IMR-90 (cell line): ENCODE measurements around the gene LRRC8B. TPM values are rescaled to one million over a fixed set of nuclear protein-coding genes. Genes with fewer than 3 reads are reported as not detected.

Experiments used
- ATAC-seq: fragments of 200-7000 bp; cut with Tn5 transposase; 2 replicates; pipeline ENCODE4 v1.9.1; 2020; ENCODE audit warnings: low read depth, mild to moderate bottlenecking, moderate library complexity
- BruUV-seq: library from RNA; stranded (reverse); fragments of 400-500 nt; replicated peaks from 2 replicates; lab custom pipeline; 2021; lab: Mats Ljungman, UMichigan
- CTCF ChIA-PET: fragments of 300-600 bp; formaldehyde crosslinking; extraction: SDS; loops from one replicate; lab custom pipeline; 2021; ENCODE audit warnings: antibody characterized with exemption; lab: Yijun Ruan, JAX
- POLR2A ChIA-PET: fragments of 300-600 bp; sonication (Branson Sonifier 250); formaldehyde crosslinking; loops from one replicate; lab custom pipeline; 2022; ENCODE audit warnings: antibody characterized with exemption; ENCODE audit not compliant: unreplicated experiment; lab: Charles Lee
- DNase-seq: peaks from one replicate; pipeline ENCODE4 v3.0.0; 2013
- H2AFZ ChIP-seq: replicated peaks from 2 replicates; pipeline ENCODE3; 2013; ENCODE audit warnings: low read length, mild to moderate bottlenecking; ENCODE audit not compliant: poor library complexity
- H2AK5ac ChIP-seq: 2 replicates; pipeline ENCODE4 v1.6.1; 2013; ENCODE audit warnings: low read depth, low read length, inconsistent platforms
- H2AK9ac ChIP-seq: replicated peaks from 2 replicates; pipeline ENCODE3; 2013; ENCODE audit warnings: mild to moderate bottlenecking, low read depth, low read length, moderate library complexity; ENCODE audit not compliant: poor library complexity
- H2BK120ac ChIP-seq: 2 replicates; pipeline ENCODE4 v1.6.1; 2013; ENCODE audit warnings: low read depth, low read length, inconsistent platforms
- H2BK15ac ChIP-seq: 3 replicates; pipeline ENCODE4 v1.6.1; 2013; ENCODE audit warnings: low read depth, low read length, inconsistent platforms
- H2BK20ac ChIP-seq: 2 replicates; pipeline ENCODE4 v1.6.1; 2013; ENCODE audit warnings: low read depth, mild to moderate bottlenecking, inconsistent platforms, low read length, moderate library complexity
- H2BK5ac ChIP-seq: 2 replicates; pipeline ENCODE4 v1.6.1; 2013; ENCODE audit warnings: mild to moderate bottlenecking, low read depth, low read length, inconsistent platforms; ENCODE audit not compliant: poor library complexity, severe bottlenecking
- H3K14ac ChIP-seq: replicated peaks from 2 replicates; pipeline ENCODE4 v1.6.1; 2013; ENCODE audit warnings: low read depth, low read length, inconsistent platforms
- H3K18ac ChIP-seq: 2 replicates; pipeline ENCODE4 v1.6.1; 2013; ENCODE audit warnings: low read depth, low read length, control low read depth
- H3K23ac ChIP-seq: 2 replicates; pipeline ENCODE4 v1.6.1; 2013; ENCODE audit warnings: low read depth, low read length, inconsistent platforms
- H3K27ac ChIP-seq: 2 replicates; pipeline ENCODE4 v1.5.1; 2013; ENCODE audit warnings: mild to moderate bottlenecking, control low read depth, low read length; ENCODE audit not compliant: insufficient read depth
- H3K27me3 ChIP-seq: 2 replicates; pipeline ENCODE4 v1.6.1; 2013; ENCODE audit warnings: low read length; ENCODE audit not compliant: control insufficient read depth, insufficient read depth
- H3K36me3 ChIP-seq: 2 replicates; pipeline ENCODE4 v1.6.1; 2013; ENCODE audit warnings: low read length, mixed read lengths; ENCODE audit not compliant: control insufficient read depth, insufficient read depth
- H3K4ac ChIP-seq: 2 replicates; pipeline ENCODE4 v1.6.1; 2013; ENCODE audit warnings: low read depth, low read length, inconsistent platforms
- H3K4me1 ChIP-seq: 2 replicates; pipeline ENCODE4 v1.6.1; 2013; ENCODE audit warnings: low read length, mixed read lengths; ENCODE audit not compliant: control insufficient read depth, insufficient read depth
- H3K4me2 ChIP-seq: 2 replicates; pipeline ENCODE4 v1.6.1; 2013; ENCODE audit warnings: low read depth, mild to moderate bottlenecking, control low read depth, low read length, moderate library complexity
- H3K4me3 ChIP-seq: 2 replicates; pipeline ENCODE4 v1.5.1; 2013; ENCODE audit warnings: low read depth, mild to moderate bottlenecking, control low read depth, low read length, moderate library complexity; ENCODE audit not compliant: insufficient read depth
- H3K56ac ChIP-seq: 2 replicates; pipeline ENCODE4 v1.6.1; 2013; ENCODE audit warnings: low read length, inconsistent platforms; ENCODE audit not compliant: insufficient read depth; ENCODE audit errors: extremely low read depth
- H3K79me1 ChIP-seq, 2 experiments: 2 replicates each; pipeline ENCODE4 v1.6.1; 2013; ENCODE audit warnings: low read length in 2 of 2, inconsistent platforms in 1 of 2, low read depth in 1 of 2
- H3K9ac ChIP-seq: 2 replicates; pipeline ENCODE4 v1.6.1; 2013; ENCODE audit warnings: low read depth, low read length, control low read depth
- H3K9me1 ChIP-seq: 2 replicates; pipeline ENCODE4 v1.6.1; 2013; ENCODE audit warnings: low read length, inconsistent platforms; ENCODE audit not compliant: insufficient read depth
- H3K9me3 ChIP-seq: 2 replicates; pipeline ENCODE4 v1.6.1; 2013; ENCODE audit warnings: low read length; ENCODE audit not compliant: control insufficient read depth, insufficient read depth
- H4K20me1 ChIP-seq: 2 replicates; pipeline ENCODE4 v1.6.1; 2013; ENCODE audit warnings: low read length, inconsistent platforms; ENCODE audit not compliant: insufficient read depth
- H4K5ac ChIP-seq: 2 replicates; pipeline ENCODE4 v1.6.1; 2013; ENCODE audit warnings: mild to moderate bottlenecking, low read depth, low read length, control low read depth
- H4K8ac ChIP-seq, 2 experiments: 2 replicates each; pipeline ENCODE4 v1.6.1; 2013; ENCODE audit warnings: low read depth in 2 of 2, low read length in 2 of 2, control low read depth in 1 of 2, inconsistent platforms in 1 of 2
- H4K91ac ChIP-seq: 2 replicates; pipeline ENCODE4 v1.6.1; 2013; ENCODE audit warnings: low read depth, low read length, inconsistent platforms; ENCODE audit not compliant: insufficient read depth
- BHLHE40 ChIP-seq: fragments of 150-350 bp; IDR thresholded peaks from 2 replicates; pipeline ENCODE4 v1.6.1; 2016; ENCODE audit warnings: mild to moderate bottlenecking, low read depth, low read length
- CHD1 ChIP-seq: IDR thresholded peaks from 2 replicates; pipeline ENCODE4 v1.6.1; 2012; ENCODE audit warnings: low read depth, low read length, improper control_type of control experiment
- CTCF ChIP-seq: conservative IDR thresholded peaks from 2 replicates; pipeline ENCODE4 v1.5.1; 2012; ENCODE audit warnings: mild to moderate bottlenecking, low read depth, low read length, improper control_type of control experiment
- ELK1 ChIP-seq: fragments of 150-350 bp; IDR thresholded peaks from 2 replicates; pipeline ENCODE4 v1.6.1; 2016; ENCODE audit warnings: low read depth, mild to moderate bottlenecking, low read length, moderate library complexity, borderline replicate concordance
- FOS ChIP-seq: fragments of 150-350 bp; IDR thresholded peaks from 2 replicates; pipeline ENCODE4 v1.6.1; 2016; ENCODE audit warnings: low read depth, low read length
- MAFK ChIP-seq: IDR thresholded peaks from 2 replicates; pipeline ENCODE4 v1.6.1; 2012; ENCODE audit warnings: low read depth, low read length, improper control_type of control experiment
- MAZ ChIP-seq: IDR thresholded peaks from 2 replicates; pipeline ENCODE4 v1.6.1; 2012; ENCODE audit warnings: low read depth, mild to moderate bottlenecking, low read length, improper control_type of control experiment, moderate library complexity, borderline replicate concordance
- NFE2L2 ChIP-seq: fragments of 150-350 bp; IDR thresholded peaks from 2 replicates; pipeline ENCODE4 v1.6.1; 2016; ENCODE audit warnings: low read depth, mild to moderate bottlenecking, low read length
- POLR2A ChIP-seq: IDR thresholded peaks from 2 replicates; pipeline ENCODE4 v1.6.1; 2012; ENCODE audit warnings: mild to moderate bottlenecking, low read depth, low read length
- RCOR1 ChIP-seq: IDR thresholded peaks from 2 replicates; pipeline ENCODE4 v1.6.1; 2012; ENCODE audit warnings: mild to moderate bottlenecking, low read length, improper control_type of control experiment; ENCODE audit not compliant: insufficient replicate concordance
- RFX5 ChIP-seq: IDR thresholded peaks from 2 replicates; pipeline ENCODE4 v1.8.0; 2012; ENCODE audit warnings: low read depth, mild to moderate bottlenecking, low read length, moderate library complexity
- SMC3 ChIP-seq: fragments of 150-350 bp; IDR thresholded peaks from 2 replicates; pipeline ENCODE4 v1.6.1; 2016; ENCODE audit warnings: low read depth, mild to moderate bottlenecking, antibody characterized with exemption, low read length, moderate library complexity
- whole genome bisulfite sequencing, 2 experiments: methylation state at CpG; one replicate each; pipeline versions ENCODE4 v1.1.5 to v1.1.7; 2013; ENCODE audit warnings: missing lambda C conversion rate in 2 of 2; ENCODE audit not compliant: insufficient read length in 1 of 2; ENCODE audit errors: extremely low coverage in 2 of 2; 5-methylcytosine and 5-hydroxymethylcytosine counted together
- dilution Hi-C: fragments of 300-500 bp; cut with HindIII; formaldehyde crosslinking; loops from one replicate; pipeline ENCODE4 v1.14.3; 2018; ENCODE audit warnings: low sequenced_read_pairs; ENCODE audit not compliant: unreplicated experiment
- in situ Hi-C: fragments of 300-500 bp; cut with MboI; formaldehyde crosslinking; loops from 3 replicates; pipeline ENCODE4 v1.14.3; 2019; ENCODE audit warnings: low sequenced_read_pairs, inconsistent platforms, mixed read lengths
- intact Hi-C: fragments of 100-400 bp; cut with micrococcal nuclease; formaldehyde crosslinking; loops from 2 replicates; pipeline ENCODE4 v1.10.0; 2022
- polyA plus RNA-seq, 3 experiments: library from polyadenylated mRNA; depleted of rRNA; stranded (reverse); fragments of >200 nt; gene quantifications; 2 replicates each; pipeline ENCODE4 v1.2.3, GENCODE V29; 2012; ENCODE audit warnings: low replicate concordance in 1 of 3
- total RNA-seq: library from RNA; depleted of rRNA; stranded (reverse); fragments of >200 nt; gene quantifications from 2 replicates; pipeline ENCODE4 v1.2.3, GENCODE V29; 2012
- TF ChIP-seq, protein P1 (sequence below): fragments of 150-350 bp; IDR thresholded peaks from 2 replicates; pipeline ENCODE4 v1.6.1; 2017; ENCODE audit warnings: mild to moderate bottlenecking, antibody characterized with exemption, low read length, low read depth

Gene LRRC8B
- total and polyA plus RNA-seq, 2 of the 4 experiments (the other 2 are of a cell fraction), result 0.74 to 1.8 TPM

DNA sequence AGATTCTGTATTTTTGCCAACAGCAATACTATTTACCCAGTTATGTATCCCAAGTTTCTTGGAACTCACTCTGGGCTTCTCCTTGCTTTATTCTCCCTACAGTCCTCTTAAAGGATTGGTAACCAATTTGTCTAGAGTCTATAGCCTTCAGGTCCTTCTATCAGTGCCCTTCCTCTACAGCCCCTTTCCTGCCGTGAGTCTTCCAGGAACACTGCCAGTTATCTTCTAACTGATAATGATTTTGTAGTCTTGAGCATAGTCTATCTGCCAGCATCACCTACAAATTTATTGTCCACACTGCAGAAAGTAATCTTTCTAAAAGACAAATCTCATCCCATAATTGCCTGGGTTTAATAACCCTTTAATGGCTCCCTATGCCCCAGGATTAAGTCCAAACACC is 8.2 kb downstream of the LRRC8B start:
- no peak for TF ChIP-seq MAZ
- TF ChIP-seq SMC3, result no peak
- TF ChIP-seq FOS, result no peak
- TF ChIP-seq BHLHE40, result no peak
- TF ChIP-seq POLR2A, result no peak
- no peak for TF ChIP-seq CHD1
- TF ChIP-seq MAFK, result no peak
- TF ChIP-seq CTCF, result no peak
- TF ChIP-seq RCOR1, result no peak
- no peak for TF ChIP-seq RFX5
- no peak for TF ChIP-seq NFE2L2
- TF ChIP-seq ELK1, result no peak
- TF ChIP-seq, protein P1, sequence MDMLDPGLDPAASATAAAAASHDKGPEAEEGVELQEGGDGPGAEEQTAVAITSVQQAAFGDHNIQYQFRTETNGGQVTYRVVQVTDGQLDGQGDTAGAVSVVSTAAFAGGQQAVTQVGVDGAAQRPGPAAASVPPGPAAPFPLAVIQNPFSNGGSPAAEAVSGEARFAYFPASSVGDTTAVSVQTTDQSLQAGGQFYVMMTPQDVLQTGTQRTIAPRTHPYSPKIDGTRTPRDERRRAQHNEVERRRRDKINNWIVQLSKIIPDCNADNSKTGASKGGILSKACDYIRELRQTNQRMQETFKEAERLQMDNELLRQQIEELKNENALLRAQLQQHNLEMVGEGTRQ, result no peak
- POLR2A ChIA-PET, result no interaction called here
- CTCF ChIA-PET, result interaction anchor here (0.9 kb wide), 1 partner anchor 47 kb away, joined by 3 read pairs; no protein-coding TSS in a partner anchor
- Histone ChIP-seq H3K36me3 (no peaks in the 10 kb centered on the region), H2AK9ac (no peak overlapping the region), H3K27ac (no peak overlapping the region), H3K14ac (no peak overlapping the region), H4K20me1 (no peaks in the 10 kb centered on the region), H2BK120ac (no peak overlapping the region), H4K5ac (no peak overlapping the region), H3K27me3 (no peaks in the 10 kb centered on the region; the same call in none of the 2 replicates), H3K9me1 (no peaks in the 10 kb centered on the region), H3K79me1 (no peaks in the 10 kb centered on the region), H2BK20ac (no peak overlapping the region), H3K9ac (no peak overlapping the region), H3K4me2 (no peak overlapping the region), H2AK5ac (no peak overlapping the region), H3K4me3 (no peak overlapping the region), H2BK5ac (no peak overlapping the region), H3K4ac (no peak overlapping the region), H3K23ac (no peak overlapping the region), H2AFZ (no peak overlapping the region), H3K18ac (no peak overlapping the region), H3K56ac (no peak overlapping the region), H4K8ac (no peak overlapping the region), H2BK15ac (no peak overlapping the region), H3K4me1 (no peaks in the 10 kb centered on the region), H3K9me3 (no peaks in the 10 kb centered on the region), H4K91ac (no peak overlapping the region)
- ATAC-seq (no peak), DNase-seq (no peak)
- no TSS peak for BruUV-seq
- dilution Hi-C loops (no loop called here), intact Hi-C loops (no loop called here), in situ Hi-C loops (no loop called here)
- WGBS, 2 experiments, result no CpG with 5 or more reads among the region's 1 CpG
